Measurements from ENCODE around the gene RCAN1. TPM values are rescaled to one million over a fixed set of nuclear protein-coding genes. Genes with fewer than 3 reads are reported as not detected.
"Not testable (repeated sequence)": the region's sequence is repeated elsewhere in the genome, so short reads cannot be mapped to it uniquely, and the experiment has no call there.

The RCAN1 gene
- total RNA-seq, 1 donor from 2014 or later = 22.1 TPM

DNA sequence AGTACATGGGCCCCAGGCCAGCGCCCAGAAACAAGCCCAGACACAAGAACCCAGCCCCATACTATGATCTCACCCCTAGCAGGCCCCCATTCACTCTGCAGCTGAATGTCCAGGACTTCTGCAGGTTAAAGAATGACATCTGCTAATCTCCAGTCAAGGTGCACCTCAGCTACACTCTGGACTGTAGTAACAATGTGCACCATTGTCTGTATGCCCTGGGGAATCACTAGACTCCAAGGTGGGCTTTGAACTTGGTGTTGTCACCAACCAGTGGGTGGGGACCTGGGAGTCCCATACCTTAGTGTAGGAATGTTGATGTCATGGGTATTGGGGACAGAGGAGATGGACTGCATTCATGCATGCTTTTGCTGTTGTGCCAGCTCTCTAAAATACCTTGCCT lies 113.2 kb downstream of the RCAN1 start:
- DNase-seq (ENCODE audit: low read depth) (no peak), FAIRE-seq (no peak)
- no peaks in the 10 kb centered on the region for H3K36me3 ChIP-seq (ENCODE audit: control insufficient read depth, insufficient read depth, low read length)
- TF ChIP-seq, protein P1, sequence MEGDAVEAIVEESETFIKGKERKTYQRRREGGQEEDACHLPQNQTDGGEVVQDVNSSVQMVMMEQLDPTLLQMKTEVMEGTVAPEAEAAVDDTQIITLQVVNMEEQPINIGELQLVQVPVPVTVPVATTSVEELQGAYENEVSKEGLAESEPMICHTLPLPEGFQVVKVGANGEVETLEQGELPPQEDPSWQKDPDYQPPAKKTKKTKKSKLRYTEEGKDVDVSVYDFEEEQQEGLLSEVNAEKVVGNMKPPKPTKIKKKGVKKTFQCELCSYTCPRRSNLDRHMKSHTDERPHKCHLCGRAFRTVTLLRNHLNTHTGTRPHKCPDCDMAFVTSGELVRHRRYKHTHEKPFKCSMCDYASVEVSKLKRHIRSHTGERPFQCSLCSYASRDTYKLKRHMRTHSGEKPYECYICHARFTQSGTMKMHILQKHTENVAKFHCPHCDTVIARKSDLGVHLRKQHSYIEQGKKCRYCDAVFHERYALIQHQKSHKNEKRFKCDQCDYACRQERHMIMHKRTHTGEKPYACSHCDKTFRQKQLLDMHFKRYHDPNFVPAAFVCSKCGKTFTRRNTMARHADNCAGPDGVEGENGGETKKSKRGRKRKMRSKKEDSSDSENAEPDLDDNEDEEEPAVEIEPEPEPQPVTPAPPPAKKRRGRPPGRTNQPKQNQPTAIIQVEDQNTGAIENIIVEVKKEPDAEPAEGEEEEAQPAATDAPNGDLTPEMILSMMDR (IDR thresholded peaks at IDR 0.05; ENCODE audit: insufficient read depth, low read length, severe bottlenecking) = no peak
- H3K27me3 ChIP-seq (ENCODE audit: control insufficient read depth, insufficient read depth, low read length) = no peaks in the 10 kb centered on the region
- no peak overlapping the region for H3K4me3 ChIP-seq (ENCODE audit: low read depth, low read length)

DNA sequence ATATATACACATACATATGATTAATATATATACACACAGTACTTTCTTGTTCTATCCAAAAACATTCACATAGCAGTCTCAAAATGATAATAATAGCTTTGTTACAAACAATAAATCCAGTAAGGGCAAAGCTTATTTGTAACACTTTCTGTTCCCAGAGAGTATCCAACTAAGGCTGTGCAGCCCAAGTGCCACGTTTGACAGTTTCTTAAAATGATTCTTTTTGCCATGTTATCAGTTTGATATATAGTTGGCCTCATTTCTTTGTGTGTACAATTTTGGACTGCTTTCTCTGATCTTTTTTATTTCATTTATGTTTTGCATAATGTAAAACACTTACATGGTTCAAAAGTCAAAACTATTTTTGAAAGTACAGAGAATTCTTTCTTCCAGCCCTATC lies 114.7 kb downstream of the RCAN1 start:
- Histone ChIP-seq H3K4me3 (ENCODE audit: low read depth, low read length) (no peak overlapping the region), H3K36me3 (ENCODE audit: control insufficient read depth, insufficient read depth, low read length) (no peaks in the 10 kb centered on the region), H3K27me3 (ENCODE audit: control insufficient read depth, insufficient read depth, low read length) (no peaks in the 10 kb centered on the region)
- no peak for FAIRE-seq
- TF ChIP-seq, protein P1 (IDR thresholded peaks at IDR 0.05; ENCODE audit: insufficient read depth, low read length, severe bottlenecking) = no peak
- DNase-seq (ENCODE audit: low read depth) = no peak

DNA sequence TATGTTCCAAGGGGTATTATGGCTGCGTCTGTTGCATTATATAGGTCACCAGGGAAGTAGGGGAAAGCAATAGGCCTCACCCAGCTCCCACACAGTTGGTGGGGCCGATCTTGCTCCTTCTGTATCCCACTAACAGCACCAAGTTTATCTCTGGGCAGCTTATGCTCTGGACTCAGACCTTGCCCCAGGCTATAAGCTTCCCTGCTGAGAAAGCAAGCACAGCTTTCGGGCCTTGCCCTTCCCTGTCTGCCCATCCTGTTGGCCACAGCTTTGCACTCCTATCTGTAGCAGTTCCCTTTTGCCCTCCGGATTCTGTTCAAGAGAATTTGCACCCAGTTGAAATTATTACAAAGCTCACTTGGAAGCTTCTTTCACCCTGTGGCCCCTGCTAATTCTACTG lies 115.8 kb downstream of the RCAN1 start:
- TF ChIP-seq, protein P1 (IDR thresholded peaks at IDR 0.05; ENCODE audit: insufficient read depth, low read length, severe bottlenecking) = no peak
- FAIRE-seq (peak; percentile 40), DNase-seq (ENCODE audit: low read depth) (no peak)
- no peak overlapping the region for H3K4me3 ChIP-seq (ENCODE audit: low read depth, low read length)
- no peaks in the 10 kb centered on the region for H3K27me3 ChIP-seq (ENCODE audit: control insufficient read depth, insufficient read depth, low read length)
- no peaks in the 10 kb centered on the region for H3K36me3 ChIP-seq (ENCODE audit: control insufficient read depth, insufficient read depth, low read length)

DNA sequence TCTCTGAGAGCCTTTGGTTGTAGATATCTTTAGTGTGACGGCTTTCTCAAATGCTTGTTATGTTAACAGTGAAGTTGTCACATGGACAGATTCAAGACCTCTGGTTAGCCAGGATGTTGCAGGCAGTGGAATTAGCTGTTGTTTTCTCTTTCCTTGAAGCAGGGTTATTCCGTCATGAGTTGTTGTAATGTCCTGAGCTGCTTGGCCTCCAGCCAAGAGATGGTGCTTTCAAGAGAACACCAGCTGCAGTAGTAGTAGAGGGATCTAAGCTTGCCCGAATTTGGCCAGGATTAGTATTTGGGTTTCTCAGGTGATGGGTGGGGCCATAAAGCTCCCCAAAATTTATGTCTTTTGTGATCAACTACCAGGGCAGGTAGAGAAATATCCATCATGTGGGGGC lies 116.3 kb downstream of the RCAN1 start:
- no peaks in the 10 kb centered on the region for H3K36me3 ChIP-seq (ENCODE audit: control insufficient read depth, insufficient read depth, low read length)
- TF ChIP-seq, protein P1 (IDR thresholded peaks at IDR 0.05; ENCODE audit: insufficient read depth, low read length, severe bottlenecking) = no peak
- H3K27me3 ChIP-seq (ENCODE audit: control insufficient read depth, insufficient read depth, low read length) = no peaks in the 10 kb centered on the region
- FAIRE-seq (no peak), DNase-seq (ENCODE audit: low read depth) (no peak)
- H3K4me3 ChIP-seq (ENCODE audit: low read depth, low read length) = no peak overlapping the region

DNA sequence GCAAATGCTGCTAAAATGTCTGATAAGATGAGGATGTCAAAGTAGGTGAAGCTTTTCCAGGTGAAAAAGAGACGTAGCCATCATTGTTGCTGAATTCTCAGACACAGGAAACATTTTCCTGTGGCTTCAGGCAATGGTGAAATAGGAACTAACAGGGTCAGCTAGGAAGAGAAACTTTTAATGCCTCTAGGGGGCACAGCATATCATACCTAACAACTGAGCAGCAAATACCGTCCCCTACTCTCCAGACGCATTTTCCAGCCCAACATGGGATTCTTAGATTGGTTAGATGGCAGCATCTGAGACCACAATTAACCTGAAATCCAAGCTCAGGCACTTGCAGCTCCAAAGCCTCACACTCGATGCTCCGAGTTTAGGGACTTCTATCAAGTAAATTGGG lies 131.1 kb downstream of the RCAN1 start:
- not testable (repeated sequence) for DNase-seq (ENCODE audit: low read depth); FAIRE-seq; H3K36me3 ChIP-seq (ENCODE audit: control insufficient read depth, insufficient read depth, low read length)

DNA sequence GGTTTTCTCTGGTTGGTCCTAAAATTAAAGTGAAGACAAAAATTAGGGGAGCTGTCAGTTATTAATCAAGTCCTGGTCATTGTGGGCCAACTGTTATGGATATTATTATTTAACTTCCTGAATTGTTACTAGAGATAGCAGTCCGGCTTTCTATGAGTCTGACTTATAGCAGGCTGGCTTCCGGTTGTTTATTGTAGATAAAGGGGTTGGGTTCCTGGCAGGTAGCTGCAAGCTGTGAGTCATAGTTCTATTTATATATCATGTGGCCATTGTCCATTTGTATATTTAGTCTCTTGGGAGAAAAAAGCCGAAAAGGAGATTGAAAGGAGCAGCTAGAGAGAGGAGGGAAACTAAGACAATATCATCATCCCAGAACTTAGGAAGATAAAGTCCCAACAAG lies 131.5 kb downstream of the RCAN1 start:
- not testable (repeated sequence) for H3K36me3 ChIP-seq (ENCODE audit: control insufficient read depth, insufficient read depth, low read length); DNase-seq (ENCODE audit: low read depth); FAIRE-seq; H3K27me3 ChIP-seq (ENCODE audit: control insufficient read depth, insufficient read depth, low read length); H3K4me3 ChIP-seq (ENCODE audit: low read depth, low read length)

More for the DNA sequence above, 131.1 kb downstream of the RCAN1 start:
- not testable (repeated sequence) for H3K27me3 ChIP-seq (ENCODE audit: control insufficient read depth, insufficient read depth, low read length); H3K4me3 ChIP-seq (ENCODE audit: low read depth, low read length)

DNA sequence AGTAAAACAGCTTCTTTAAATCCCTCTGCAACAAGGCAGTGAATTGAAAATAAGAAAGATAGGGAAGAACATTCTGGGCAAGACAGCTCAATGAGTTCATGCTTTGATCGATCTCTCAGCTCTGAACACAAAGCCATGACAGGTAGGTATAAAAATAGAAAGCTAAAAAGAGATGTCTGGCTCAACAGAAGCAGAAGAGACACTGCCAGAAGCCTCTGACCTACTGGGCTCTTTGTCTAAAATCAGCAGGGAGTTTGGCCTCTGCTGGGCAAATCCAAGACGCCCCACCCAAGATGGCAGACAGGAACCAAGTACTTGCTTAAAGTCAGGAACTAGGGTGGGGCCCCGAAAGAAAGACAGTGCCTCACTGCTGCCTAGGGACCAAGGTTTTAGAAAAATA lies 147.6 kb downstream of the RCAN1 start:
- not testable (repeated sequence) for H3K4me3 ChIP-seq (ENCODE audit: low read depth, low read length); FAIRE-seq; DNase-seq (ENCODE audit: low read depth); H3K36me3 ChIP-seq (ENCODE audit: control insufficient read depth, insufficient read depth, low read length); H3K27me3 ChIP-seq (ENCODE audit: control insufficient read depth, insufficient read depth, low read length)

Other genes starting within 250 kb of the RCAN1 start
- 2.9 and 9.7 TPM in 2 replicates for gene SMIM11, start 239.6 kb downstream of the RCAN1 start, total RNA-seq
- 0.79 and 6.8 TPM in 2 replicates for gene SMIM34, start 191.2 kb downstream of the RCAN1 start, total RNA-seq
- gene KCNE1, start 102.9 kb downstream of the RCAN1 start, total RNA-seq = 0.26 and 1.0 TPM in 2 replicates
- gene CLIC6, start 53.9 kb upstream of the RCAN1 start, total RNA-seq = 0.26 TPM in 1 of 2 replicates, not detected in the other